Duodenal mucosa (tissue), 2 donors: ENCODE results near the gene PPL.

Experiments used
- H3K27ac ChIP-seq: one replicate; pipeline ENCODE4 v1.7.0; 2013; ENCODE audit warnings: low read depth, low read length
- H3K27me3 ChIP-seq, 2 donors: one replicate each; pipeline ENCODE4 v1.7.0; 2013; ENCODE audit warnings: low read length in 2 of 2, control low read depth in 1 of 2; ENCODE audit not compliant: insufficient read depth in 2 of 2, control insufficient read depth in 1 of 2
- H3K36me3 ChIP-seq, 2 donors: one replicate each; pipeline ENCODE4 v1.7.0; 2013; ENCODE audit warnings: low read length in 2 of 2, control low read depth in 1 of 2; ENCODE audit not compliant: insufficient read depth in 2 of 2, control insufficient read depth in 1 of 2
- H3K4me1 ChIP-seq, 2 donors: one replicate each; pipeline ENCODE4 v1.7.0; 2013; ENCODE audit warnings: low read length in 2 of 2, control low read depth in 1 of 2; ENCODE audit not compliant: insufficient read depth in 2 of 2, control insufficient read depth in 1 of 2
- H3K4me3 ChIP-seq, 2 donors: one replicate each; pipeline ENCODE4 v1.7.0; 2013; ENCODE audit warnings: low read length in 2 of 2, low read depth in 1 of 2
- H3K9ac ChIP-seq, 2 donors: one replicate each; pipeline ENCODE4 v1.7.0; 2013; ENCODE audit warnings: low read length in 2 of 2, low read depth in 1 of 2
- H3K9me3 ChIP-seq, 2 donors: one replicate each; pipeline ENCODE4 v1.7.0; 2013; ENCODE audit warnings: low read length in 2 of 2, control low read depth in 1 of 2; ENCODE audit not compliant: control insufficient read depth in 1 of 2

The PPL gene

GRCh38 chr16:4850211-4850610 lies 86.7 kb downstream of the PPL start:
- peaks cover 5 to 13% of the 10 kb centered on the region in 2 donors for H3K36me3 ChIP-seq
- peak overlapping the region in 1 of 2 donors; percentile 39 for H3K4me3 ChIP-seq
- no peak overlapping the region for H3K9ac ChIP-seq

GRCh38 chr16:4847774-4848587 lies 89.0 kb downstream of the PPL start:
- Histone ChIP-seq H3K9me3 (no peaks in the 10 kb centered on the region), H3K4me1 (peaks cover 30 to 34% of the 10 kb centered on the region in 2 donors), H3K9ac (peak overlapping the region; percentile 40 to 67)

More at GRCh38 chr16:4850211-4850610, 86.7 kb downstream of the PPL start:
- no peak overlapping the region for H3K27ac ChIP-seq
- no peaks in the 10 kb centered on the region for H3K27me3 ChIP-seq
- no peaks in the 10 kb centered on the region for H3K9me3 ChIP-seq
- H3K4me1 ChIP-seq, result peaks cover 29 to 34% of the 10 kb centered on the region in 2 donors

GRCh38 chr16:4846901-4847773 lies 89.8 kb downstream of the PPL start, which contains the start of the genes GLYR1 and UBN1:
TSS of gene GLYR1 (minus strand) at chr16:4847288. CDS start at chr16:4847265, 23 bp downstream.
TSS of gene UBN1 (plus strand) at chr16:4847481. CDS start at chr16:4852918, 5,437 bp downstream.
- Histone ChIP-seq H3K4me1 (peaks cover 30 to 34% of the 10 kb centered on the region in 2 donors), H3K27me3 (no peaks in the 10 kb centered on the region), H3K9me3 (no peaks in the 10 kb centered on the region), H3K36me3 (peaks cover 4 to 29% of the 10 kb centered on the region in 2 donors), H3K4me3 (peak within 1 kb of the TSS; percentile 85), H3K27ac (peak within 1 kb of the TSS; percentile 93), H3K9ac (peak within 1 kb of the TSS; percentile 67 to 81)

More at GRCh38 chr16:4847774-4848587, 89.0 kb downstream of the PPL start:
- no peaks in the 10 kb centered on the region for H3K27me3 ChIP-seq
- H3K4me3 ChIP-seq, result peak overlapping the region; percentile 75 to 85
- peaks cover 6 to 22% of the 10 kb centered on the region in 2 donors for H3K36me3 ChIP-seq
- peak overlapping the region; percentile 90 for H3K27ac ChIP-seq

GRCh38 chr16:4846503-4846900 lies 90.4 kb downstream of the PPL start:
- H3K4me1 ChIP-seq, result peaks cover 30 to 33% of the 10 kb centered on the region in 2 donors

GRCh38 chr16:4840984-4841383 lies 96.0 kb downstream of the PPL start:
- Histone ChIP-seq H3K9ac (no peak overlapping the region), H3K4me1 (peaks cover 6 to 8% of the 10 kb centered on the region in 2 donors), H3K36me3 (peaks cover 26 to 84% of the 10 kb centered on the region in 2 donors), H3K4me3 (no peak overlapping the region), H3K27me3 (no peaks in the 10 kb centered on the region), H3K27ac (no peak overlapping the region), H3K9me3 (no peaks in the 10 kb centered on the region)

More at GRCh38 chr16:4846503-4846900, 90.4 kb downstream of the PPL start:
- Histone ChIP-seq H3K9me3 (no peaks in the 10 kb centered on the region), H3K4me3 (peak overlapping the region; percentile 70 to 85), H3K27ac (peak overlapping the region; percentile 93), H3K36me3 (peaks cover 6 to 34% of the 10 kb centered on the region in 2 donors), H3K9ac (peak overlapping the region; percentile 67 to 81), H3K27me3 (no peaks in the 10 kb centered on the region)

- Histone ChIP-seq H3K9me3 (no peaks in the 10 kb centered on the region), H3K9ac (no peak overlapping the region), H3K4me3 (no peak overlapping the region), H3K4me1 (no peaks in the 10 kb centered on the region), H3K27ac (no peak overlapping the region), H3K27me3 (no peaks in the 10 kb centered on the region), H3K36me3 (peaks cover 26 to 81% of the 10 kb centered on the region in 2 donors)
Observed at GRCh38 chr16:4839942-4840341, 97.0 kb downstream of the PPL start.

GRCh38 chr16:4837733-4838501 lies 99.0 kb downstream of the PPL start:
- H3K9ac ChIP-seq, result no peak overlapping the region

GRCh38 chr16:4836727-4837126 lies 100.2 kb downstream of the PPL start:
- H3K4me3 ChIP-seq, result no peak overlapping the region
- no peak overlapping the region for H3K27ac ChIP-seq
- no peaks in the 10 kb centered on the region for H3K9me3 ChIP-seq
- no peak overlapping the region for H3K9ac ChIP-seq
- H3K27me3 ChIP-seq, result no peaks in the 10 kb centered on the region
- H3K4me1 ChIP-seq, result peaks cover 16 to 17% of the 10 kb centered on the region in 2 donors
- H3K36me3 ChIP-seq, result peaks cover 29 to 72% of the 10 kb centered on the region in 2 donors

More at GRCh38 chr16:4837733-4838501, 99.0 kb downstream of the PPL start:
- Histone ChIP-seq H3K4me1 (peaks cover 12 to 15% of the 10 kb centered on the region in 2 donors), H3K9me3 (no peaks in the 10 kb centered on the region), H3K36me3 (peaks cover 21 to 70% of the 10 kb centered on the region in 2 donors), H3K4me3 (no peak overlapping the region), H3K27me3 (no peaks in the 10 kb centered on the region), H3K27ac (no peak overlapping the region)

GRCh38 chr16:4833584-4833983 lies 103.4 kb downstream of the PPL start:
- Histone ChIP-seq H3K9me3 (no peaks in the 10 kb centered on the region), H3K4me3 (no peak overlapping the region), H3K27ac (no peak overlapping the region), H3K4me1 (peaks cover 16 to 17% of the 10 kb centered on the region in 2 donors), H3K9ac (no peak overlapping the region), H3K27me3 (no peaks in the 10 kb centered on the region), H3K36me3 (peaks cover 39 to 71% of the 10 kb centered on the region in 2 donors)
